SW 1271 (cell line): Measurements from ENCODE around the gene KHDC4.

Experiments
- DNase-seq, 2 experiments: peaks; one replicate each; lab custom pipeline; 2025; lab: John Stamatoyannopoulos, UW

Gene KHDC4

DNA sequence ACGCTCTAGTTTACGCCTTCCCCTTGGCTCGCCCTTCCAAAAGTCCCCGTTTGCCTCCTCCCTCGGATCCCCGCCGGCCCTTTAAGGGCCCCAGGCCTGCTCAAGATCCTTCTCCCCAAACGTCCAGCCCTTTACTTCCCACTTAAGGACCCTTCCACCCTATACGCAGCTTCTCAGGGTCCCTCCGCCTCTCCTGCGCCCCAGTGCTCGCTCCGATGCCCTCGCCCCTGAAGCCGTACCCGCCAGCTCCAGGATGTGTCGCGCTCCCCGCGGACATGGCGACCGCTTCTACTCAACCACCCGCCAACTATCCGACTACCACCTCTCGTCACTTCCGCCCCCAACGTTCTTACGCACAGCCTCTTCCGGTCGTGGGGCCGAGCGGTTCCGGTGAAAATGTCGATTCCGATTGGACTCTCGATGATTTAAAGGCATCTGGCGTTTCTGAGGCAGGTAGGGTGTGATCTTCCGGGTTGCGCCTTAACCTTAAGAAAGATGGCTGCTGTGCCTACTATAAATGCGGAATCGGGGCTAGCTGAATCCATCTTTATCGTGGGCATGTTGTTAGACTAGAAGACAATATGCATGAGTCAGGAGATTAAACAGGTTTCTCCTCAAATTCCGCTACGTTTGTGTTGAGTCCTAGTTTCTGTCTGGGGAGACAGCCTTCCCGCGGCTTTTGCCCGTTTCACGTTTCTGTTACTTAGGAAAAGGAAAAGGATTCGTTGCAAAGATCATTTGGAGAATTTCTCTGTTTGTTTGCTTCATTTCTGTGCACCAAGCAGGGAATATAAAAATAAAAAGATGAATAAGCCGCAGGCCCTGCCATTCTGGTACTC, at the start of gene KHDC4:
Gene KHDC4 (minus strand): TSS at position 317 of the 839 bp plus-strand sequence. CDS start 40 bp downstream, at position 277.
- peak; percentile 95 to 96 for DNase-seq

DNA sequence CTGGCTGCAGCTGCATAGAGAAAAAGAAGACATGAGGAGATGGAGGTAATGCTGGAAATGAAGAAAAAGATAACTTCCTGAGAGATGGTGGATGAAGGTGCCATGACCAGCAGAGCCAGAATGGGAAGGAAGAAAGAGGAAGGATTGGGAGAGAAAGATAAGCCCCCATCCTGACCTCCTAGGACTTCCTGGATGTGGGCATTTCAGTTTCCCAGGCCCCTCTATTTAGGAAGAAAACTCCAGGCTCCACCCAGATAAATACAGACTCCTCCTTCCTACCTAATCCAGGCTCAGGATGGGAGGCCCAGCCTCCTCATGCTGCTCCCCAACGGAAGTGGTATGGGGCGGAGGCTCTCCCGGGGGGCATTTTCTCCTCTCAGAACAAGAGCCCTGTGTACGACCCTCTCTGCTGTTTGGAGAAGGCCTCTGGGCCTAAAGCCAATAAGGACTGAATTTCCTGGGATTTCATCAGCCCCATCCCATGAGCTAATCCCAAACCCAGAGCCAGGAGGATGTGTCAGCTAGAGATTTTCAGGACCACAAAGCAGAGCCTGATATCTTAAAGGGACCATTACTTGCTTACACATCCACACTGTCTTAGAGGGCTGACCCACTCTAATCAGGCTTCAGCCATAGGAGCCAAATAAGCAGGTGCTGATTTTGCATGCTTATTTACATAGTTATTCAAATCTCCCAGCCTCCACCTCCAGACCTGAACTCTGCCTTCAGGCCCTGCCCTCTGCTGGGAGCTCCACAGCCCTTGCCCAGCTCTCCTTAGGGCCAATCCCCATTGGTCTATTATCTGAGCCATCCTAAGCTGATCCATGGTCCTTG, 49.2 kb upstream of the KHDC4 start:
- DNase-seq, result peak in 1 of 2 experiments; percentile 19

DNA sequence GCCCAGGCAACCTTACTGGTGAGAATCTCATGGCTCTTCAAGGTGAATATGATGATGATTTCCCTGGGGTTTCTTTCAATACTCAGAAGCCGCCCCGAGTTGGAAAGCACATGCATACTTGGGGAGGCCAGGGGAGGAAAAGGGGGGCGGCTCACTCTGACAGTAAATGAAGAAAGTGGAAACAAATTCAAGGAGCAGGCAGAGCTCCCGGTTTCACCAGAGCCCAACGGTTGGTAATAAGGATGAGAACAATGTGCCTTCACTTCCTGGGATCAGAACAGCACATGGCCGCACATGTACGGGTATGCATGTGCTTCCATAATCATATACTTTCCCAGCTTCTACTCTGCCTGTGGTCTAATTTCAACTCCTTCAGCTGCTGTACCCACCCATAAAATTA, 47.9 kb upstream of the KHDC4 start:
- no peak for DNase-seq

DNA sequence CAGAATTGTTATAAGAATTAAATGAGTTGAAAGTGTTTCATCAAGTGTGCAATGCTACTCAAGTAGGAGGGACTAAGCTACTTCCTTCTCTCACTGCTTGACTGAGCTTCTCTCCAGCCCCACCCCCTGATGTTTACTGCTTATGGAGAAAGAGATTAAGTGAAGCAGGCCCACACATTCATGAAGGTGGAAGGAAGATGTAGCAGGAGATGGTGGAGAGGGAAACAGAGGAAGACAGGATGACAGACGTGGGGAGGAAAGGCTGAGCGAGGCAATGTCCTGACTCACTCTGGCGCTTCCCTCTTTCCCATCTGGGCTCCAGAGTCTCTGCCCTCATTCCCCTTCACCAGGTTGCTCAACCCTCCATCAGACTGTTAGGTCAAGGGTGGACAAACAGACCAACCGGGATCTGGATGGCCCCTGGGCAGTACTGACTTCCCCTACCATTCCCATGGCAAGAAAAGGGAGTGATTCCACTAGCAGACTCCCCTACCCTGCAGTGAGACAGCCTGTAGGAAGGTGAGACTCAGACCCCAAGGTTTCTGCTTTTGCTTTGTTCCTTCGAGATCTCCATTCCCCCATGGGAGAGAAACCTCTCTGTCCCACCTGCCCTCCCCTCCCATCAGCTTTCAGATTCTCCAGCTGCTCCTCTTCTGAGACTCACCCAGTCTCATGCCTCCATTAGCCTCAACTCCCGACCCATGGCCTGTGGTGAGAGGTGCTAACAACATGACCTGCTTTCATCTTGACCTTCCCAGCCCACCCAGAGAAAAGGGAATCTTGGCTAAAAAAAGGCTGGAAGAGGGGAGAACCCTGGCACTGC, 47.3 kb upstream of the KHDC4 start:
- no peak for DNase-seq

DNA sequence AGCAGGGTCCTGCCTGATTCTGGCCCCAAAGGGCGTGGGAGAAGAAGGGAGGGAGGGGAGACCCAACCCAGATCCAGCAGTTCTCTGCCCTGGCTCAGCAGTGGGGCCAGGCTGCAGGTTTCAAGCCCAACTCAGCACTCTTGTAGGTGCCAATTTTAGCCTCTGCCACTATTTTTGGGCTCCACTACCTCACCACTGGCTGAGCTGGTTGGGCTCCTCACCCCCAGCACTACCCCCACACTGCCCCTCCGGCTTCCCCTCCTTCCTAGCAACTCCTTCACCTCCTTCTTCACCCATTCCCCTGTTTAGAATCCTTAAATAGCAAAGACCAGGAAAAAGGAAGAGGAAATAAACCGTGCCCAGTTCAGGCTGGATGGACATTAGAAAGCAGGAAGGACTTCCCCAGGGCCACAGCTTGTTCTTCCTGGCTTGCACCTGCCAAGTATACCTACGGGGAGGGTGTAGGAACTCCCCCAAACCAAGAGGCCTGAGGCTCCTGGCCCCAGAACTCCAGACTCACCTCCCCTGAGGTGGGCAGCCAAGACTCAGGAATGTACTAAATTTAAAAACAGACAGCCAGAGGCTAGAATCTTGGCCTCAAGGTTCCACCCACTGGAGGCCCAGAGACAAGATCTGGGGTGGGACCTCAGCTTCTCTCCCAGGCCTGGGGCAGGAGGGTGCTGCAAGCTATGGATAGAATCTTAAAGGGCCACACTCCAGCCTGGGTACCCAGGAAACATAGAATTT, 45.6 kb upstream of the KHDC4 start:
- no peak for DNase-seq

DNA sequence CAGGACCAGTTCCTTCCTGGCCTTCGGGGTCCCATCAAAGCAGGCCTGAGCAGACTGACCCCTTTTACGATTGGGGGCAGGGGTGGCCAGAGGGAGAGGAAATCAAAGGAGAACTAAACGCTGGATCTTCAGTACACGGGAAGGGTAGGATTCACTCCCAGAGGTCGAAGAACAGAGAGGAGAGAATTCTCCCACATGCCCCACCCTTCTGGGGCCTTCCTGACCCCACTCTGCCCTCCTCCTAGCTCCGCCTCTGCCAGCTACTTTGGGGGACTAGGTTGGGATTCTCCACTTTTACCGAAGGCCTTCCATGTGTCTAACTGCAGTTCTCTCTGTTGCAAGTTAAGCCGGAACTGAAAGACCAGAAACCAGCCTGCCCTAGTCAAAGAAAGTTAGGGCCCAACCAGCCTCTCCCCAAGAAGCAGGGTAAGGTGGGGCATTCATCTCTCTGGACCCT, 44.8 kb upstream of the KHDC4 start:
- no peak for DNase-seq

DNA sequence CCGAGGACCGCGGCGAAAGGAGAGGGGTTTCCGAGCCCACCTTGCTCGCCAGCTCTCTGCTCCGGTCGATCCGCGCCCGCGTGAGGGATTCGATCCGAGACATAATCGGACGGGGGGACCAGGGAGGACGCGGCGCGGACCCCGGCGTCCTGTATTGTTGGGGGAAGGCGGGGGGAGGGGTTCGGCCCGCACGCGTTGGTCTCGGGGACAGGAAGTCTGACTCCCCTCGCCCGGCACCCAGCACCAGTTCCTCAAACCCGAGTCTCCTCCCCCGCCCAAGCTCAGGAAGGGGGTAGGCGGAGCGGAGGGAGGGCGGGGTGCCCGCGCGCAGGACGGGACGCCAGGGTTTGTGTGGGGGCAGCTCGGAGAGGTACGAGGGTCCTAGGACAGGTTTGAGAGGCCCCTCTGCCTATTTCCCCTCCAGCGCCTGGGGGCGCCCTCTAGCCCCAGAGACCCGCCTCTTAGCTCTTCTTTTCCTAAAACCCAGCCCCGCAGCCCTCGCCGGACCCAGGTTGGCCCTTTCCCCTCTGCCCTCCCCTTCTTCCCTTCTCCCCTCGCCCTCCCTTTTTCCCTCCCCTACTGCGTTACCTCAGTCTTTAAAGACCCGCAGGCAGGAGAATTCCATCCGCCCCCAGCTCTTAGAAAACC, 44.2 kb upstream of the KHDC4 start, which contains the start of gene ARHGEF2:
Gene ARHGEF2 (minus strand): TSS at position 223 of the 648 bp plus-strand sequence. CDS start 120 bp downstream, at position 103.
- DNase-seq, result peak; percentile 40 to 44

DNA sequence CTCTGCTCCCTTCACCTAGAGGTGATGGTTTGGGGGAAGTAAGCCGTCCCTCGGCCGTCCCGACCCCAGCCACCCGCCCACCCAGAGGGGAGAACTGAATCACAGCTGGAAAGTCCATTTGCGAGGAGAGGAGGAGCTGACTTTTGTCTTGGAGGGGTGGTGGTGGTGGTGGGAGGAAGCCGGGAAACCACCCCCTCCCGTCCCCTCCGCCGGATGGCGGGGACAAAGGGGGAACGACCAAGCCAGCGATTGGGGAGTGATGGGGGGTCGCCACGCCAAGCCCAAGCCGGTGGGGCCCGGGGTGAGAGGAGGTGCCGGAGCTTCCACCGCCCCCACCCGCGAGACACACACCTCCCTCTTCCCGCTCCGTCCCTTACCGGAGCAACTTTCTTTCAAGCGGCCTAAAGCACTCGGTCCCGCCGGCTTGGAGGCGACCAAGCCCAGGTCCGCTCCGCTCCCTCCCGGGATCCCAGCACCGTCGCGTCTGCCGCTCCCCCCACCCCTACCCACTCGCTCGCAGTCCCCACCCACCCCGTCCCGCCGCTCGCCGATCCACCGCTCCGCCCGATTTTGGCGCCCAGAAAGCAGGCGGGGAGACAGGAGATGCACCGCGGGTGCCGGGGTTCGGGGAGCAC, 43.6 kb upstream of the KHDC4 start:
- DNase-seq, result no peak

DNA sequence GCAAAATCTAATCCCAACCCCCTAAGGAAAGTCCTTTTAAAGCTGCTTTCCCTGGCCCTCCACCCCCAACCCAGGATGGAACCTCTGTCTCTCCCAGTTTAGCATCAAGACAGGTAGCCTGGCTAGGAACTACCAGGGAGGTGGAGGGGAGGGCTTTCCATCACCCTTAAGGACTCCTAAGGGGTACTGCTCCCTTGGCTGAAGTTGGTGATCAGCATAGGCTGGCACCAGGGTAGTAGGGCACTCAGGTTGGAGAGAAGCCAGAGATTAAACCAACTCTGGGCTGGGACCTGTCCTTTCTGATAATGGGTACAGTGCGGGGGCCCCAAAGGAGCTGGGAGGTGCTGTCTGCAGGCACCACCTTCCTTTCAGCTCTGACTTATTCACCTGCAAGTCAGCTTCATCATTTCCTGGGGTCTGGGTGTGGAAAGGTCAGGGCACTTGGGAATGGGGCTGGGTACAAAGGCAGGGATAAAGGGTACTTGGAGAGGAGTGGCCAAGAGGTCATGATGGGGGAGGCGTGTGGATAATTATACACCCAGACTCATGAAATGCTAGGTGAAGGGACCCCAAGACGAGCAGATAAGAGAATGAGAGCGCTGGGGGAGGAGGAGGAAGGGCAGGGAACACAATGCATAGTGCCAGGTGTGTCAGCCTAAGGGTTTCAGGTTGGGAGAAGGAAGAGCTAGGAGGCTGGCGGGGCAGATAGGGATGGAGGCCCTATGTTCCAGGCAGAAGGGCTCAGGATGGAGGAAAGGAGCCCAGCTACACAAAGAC, 42.9 kb upstream of the KHDC4 start:
- no peak for DNase-seq

DNA sequence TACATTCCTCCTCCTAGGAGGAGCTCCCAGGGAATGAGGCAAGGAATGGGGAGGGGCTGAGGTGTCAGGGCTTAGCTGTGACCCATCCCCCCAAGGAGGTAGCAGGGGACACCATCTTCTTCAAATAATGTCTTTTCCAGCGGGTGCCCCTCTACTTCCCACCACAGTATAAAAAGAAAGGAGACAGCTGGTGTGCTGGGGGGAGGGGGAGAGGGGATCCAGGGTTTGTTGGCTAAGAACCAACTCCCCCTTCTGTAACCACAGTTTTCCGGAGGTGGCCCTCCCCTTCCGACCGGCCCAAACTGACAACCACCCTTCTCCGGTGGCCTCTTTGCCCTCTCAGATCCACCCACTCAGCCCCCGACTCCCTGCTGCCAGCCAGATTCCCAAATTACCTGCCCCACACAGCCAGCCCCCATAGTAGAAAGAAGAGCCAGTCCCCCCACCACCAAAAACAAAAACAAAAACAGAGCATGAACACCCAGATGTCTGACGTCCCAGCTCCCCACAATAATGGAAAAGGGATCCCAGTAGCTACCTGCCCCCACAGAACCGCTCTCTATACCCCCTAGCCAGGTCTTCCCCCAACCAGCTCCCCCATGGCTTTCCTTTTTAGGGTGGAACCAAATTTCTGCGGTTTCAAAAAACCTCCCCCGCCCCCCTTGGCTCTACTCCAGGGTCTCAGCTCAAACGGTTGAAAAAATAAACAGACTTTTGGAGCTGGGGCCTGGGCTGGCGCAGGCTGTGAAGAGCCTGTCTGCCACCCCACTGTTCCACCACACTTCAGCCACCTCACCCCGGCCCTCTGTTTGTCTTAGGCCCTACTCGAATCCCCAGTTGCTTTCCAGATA, 42.1 kb upstream of the KHDC4 start:
- no peak for DNase-seq

DNA sequence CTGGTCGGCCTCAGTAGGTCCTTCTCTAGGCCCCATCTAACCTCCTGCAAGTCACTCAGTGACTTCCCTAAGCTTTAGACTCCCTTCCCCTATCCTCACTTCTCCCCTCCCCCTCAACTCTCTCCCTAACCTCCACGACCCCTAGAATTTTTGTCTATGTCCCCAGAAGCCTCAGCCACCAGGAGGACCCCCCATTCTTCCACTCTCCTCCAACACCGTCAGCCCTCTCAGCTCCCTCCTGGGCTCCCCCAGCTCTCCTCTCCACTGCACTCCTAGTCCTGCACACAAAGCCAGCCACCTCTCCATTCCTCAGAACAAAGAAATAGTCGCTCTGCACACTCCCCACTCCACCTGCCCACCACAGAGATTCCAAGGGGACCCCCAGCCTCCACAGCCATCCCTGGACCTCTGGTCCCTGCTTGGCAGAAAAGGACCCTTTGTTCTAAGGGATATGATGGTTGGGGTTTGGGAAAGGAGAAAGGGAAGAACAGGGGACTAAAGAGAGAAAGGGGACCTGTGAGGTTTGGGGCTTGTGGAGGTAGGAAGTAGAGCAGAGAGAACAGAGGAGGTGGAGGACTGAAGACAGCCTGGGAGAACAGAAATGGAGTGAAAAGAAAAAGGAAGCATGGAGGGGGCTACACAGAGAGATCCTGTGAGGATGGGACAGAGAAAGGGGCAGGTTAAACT, 41.3 kb upstream of the KHDC4 start:
- DNase-seq, result no peak

DNA sequence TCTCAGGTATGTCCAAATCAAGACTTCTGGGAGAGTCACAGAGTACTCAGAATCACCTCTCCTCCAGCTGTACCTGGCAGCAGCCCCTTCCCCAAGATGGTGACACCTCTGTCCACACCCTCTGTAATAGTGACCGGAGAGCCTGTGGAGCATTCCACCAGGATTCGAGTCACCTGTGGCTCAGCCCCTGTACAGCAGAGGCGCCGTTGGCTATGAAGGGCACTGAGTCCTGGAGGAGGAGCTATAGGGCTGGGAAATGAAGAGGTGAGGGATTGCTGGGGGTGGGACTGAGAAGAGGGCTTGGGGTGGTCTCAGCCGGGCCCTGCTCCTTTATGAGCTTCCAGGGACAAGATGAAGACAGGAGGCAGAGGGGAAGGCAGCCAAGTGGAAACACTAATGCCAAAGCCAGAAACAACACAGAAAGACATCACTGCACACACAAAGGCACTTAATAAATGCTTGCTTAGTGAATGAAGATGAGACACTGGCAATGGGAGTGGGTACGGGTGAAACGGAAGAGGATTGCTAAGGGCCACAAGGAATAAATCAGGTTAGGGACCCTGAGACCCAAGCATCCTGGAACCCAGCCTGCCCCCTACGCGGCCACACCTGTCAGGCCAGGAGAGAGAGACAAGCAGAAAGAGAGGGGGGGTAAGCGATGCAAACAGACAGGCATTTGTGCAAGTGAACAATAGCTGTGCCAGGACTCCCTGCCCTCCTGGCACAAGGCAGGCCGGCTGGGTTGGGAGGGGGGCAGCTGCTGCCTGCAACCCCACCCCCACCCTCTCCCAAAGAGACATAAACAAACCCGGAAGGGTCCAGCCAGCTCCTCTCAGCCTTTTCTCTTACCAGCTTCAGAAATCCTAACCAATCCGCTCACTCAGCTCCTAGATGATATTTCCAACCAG, 40.2 kb upstream of the KHDC4 start:
- no peak for DNase-seq

DNA sequence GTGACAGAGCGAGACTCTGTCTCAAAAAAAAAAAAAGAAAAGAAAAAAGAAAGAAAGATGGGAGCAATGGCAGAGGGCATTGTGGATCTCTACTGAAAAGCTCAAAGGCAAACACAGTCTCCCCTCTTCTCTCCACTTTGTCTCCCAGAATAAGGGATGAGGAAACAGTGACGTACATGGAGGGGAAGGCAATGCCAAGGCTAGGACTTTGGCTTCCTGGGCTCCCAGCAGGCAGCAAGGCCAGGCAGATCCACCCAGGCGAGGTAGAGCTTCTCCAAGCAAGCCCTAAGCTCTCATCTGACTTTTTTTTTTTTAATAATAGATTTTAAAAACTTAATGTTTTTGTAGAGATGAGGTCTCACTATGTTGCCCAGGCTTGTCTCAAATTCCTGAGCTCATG, 39.5 kb upstream of the KHDC4 start:
- no peak for DNase-seq

DNA sequence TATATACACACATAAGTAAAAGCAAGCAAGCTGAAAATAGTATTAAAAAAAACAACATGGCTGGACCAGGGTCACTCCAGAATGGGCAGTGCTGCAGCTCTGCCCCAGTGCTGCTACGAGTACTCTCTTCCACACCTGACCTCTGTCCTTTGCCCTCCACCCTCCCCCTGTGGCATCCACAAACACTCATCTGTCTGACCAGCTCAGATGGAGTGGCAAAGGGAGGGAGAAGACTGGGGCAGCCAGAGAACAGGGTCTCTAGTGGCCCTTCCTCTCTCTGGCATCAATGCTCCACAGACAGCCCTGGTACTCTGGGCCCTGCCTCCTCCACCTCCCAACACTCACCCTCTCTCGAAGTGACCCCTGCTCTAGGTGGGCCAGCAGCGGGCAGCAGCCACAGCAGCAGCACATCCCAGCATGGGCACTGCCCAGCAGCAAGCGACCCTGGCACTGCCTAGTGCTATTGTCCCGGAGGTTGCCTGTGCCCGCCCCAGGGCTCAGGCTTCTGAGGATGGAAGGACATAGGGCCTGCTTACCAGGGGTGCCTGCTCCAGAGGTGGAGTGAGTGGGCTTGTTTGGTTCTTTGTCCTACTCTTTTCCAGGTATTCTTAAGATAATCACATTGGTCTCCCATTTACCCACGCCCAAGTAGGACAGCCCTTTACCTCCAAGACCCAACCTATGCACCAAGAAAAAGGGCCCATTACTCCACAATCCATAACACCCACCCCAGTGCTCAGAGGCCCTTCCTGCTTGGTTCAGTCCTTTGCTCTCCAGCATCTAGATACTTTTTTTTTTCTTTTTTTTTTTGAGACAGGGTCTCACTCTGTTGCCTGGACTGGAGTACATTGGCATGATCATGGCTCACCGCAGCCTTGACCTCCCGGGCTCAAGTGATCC, 37.9 kb upstream of the KHDC4 start:
- no peak for DNase-seq

DNA sequence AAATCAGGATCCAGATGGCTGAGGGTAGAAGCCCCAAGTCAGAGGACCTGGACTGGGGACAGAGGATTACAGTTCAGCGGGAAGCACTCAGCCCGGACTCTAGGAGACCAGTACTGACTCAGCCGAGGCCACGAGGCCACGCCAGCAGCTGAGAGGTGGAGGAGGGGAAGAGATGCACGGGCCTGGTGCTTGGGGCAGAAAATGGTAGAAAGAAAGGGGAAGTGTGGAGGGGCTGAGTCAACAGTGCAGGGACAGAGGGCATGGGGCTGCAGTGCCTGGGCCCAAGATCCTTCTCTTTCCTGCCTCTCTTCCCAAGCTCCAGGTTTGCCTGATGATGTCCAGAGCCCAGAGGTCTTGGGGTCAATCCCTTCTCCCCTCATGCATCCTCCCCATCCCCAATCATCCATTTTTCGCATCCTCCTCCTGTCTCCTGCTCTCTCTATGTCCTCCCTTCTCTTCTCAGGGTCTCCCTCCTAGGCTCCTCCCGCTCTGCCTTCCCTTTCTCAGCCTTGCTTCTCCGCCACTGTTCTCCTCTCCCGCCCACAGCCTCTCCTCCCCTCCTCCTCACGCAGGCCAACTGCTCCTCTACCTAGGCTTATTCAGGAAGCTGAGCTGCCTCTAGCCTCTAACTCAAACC, 36.4 kb upstream of the KHDC4 start:
- no peak for DNase-seq
